Gastroesophageal sphincter (tissue), 3 donors: Measurements from ENCODE around the gene AHR.

Experiments
- CTCF ChIP-seq, 4 experiments: fragments of 200-600 bp in 2 of 4; fragments of 450-650 bp in 2 of 4; sonication (generic) in 1 of 4; IDR thresholded peaks; one replicate each; pipeline ENCODE4 v1.5.1; 2017 to 2019; ENCODE audit warnings: antibody characterized with exemption in 4 of 4, mild to moderate bottlenecking in 2 of 4, moderate library complexity in 2 of 4
- POLR2A ChIP-seq, 2 donors: fragments of 450-650 bp; IDR thresholded peaks; one replicate each; pipeline ENCODE4 v1.6.1; 2017; ENCODE audit warnings: antibody characterized with exemption in 2 of 2, mild to moderate bottlenecking in 2 of 2, moderate library complexity in 1 of 2
- POLR2AphosphoS5 ChIP-seq: sonication (generic); formaldehyde crosslinking; IDR thresholded peaks from one replicate; pipeline ENCODE4 v1.6.1; 2017; ENCODE audit warnings: antibody characterized with exemption

GRCh38 chr7:17364671-17365070, 66.2 kb downstream of the AHR start:
- TF ChIP-seq CTCF (IDR thresholded peaks at IDR 0.05) (no peak), POLR2A (IDR thresholded peaks at IDR 0.05) (no peak), POLR2AphosphoS5 (no peak)
